IMR-90 (cell line): ENCODE measurements around the gene SIX2.

ENCODE experiments used
- CTCF ChIP-seq: conservative IDR thresholded peaks from 2 replicates; pipeline ENCODE4 v1.5.1; 2012; ENCODE audit warnings: mild to moderate bottlenecking, low read depth, low read length, improper control_type of control experiment
- POLR2A ChIP-seq: IDR thresholded peaks from 2 replicates; pipeline ENCODE4 v1.6.1; 2012; ENCODE audit warnings: mild to moderate bottlenecking, low read depth, low read length
- RFX5 ChIP-seq: IDR thresholded peaks from 2 replicates; pipeline ENCODE4 v1.8.0; 2012; ENCODE audit warnings: low read depth, mild to moderate bottlenecking, low read length, moderate library complexity
- SMC3 ChIP-seq: fragments of 150-350 bp; IDR thresholded peaks from 2 replicates; pipeline ENCODE4 v1.6.1; 2016; ENCODE audit warnings: low read depth, mild to moderate bottlenecking, antibody characterized with exemption, low read length, moderate library complexity
- USF2 ChIP-seq: fragments of 150-350 bp; IDR thresholded peaks from 2 replicates; pipeline ENCODE4 v1.6.1; 2017; ENCODE audit warnings: mild to moderate bottlenecking, antibody characterized with exemption, low read length, low read depth

- no peak for TF ChIP-seq USF2
- TF ChIP-seq CTCF, result no peak
- no peak for TF ChIP-seq SMC3
- no peak for TF ChIP-seq RFX5
- TF ChIP-seq POLR2A, result no peak
Observed at GRCh38 chr2:45006041-45006941, 3.0 kb downstream of the SIX2 start.
